GM12892 (cell line): ENCODE measurements around the gene TMEM151A.

Experiments
- POLR2A ChIP-seq: IDR thresholded peaks from 2 replicates; pipeline ENCODE4 v1.6.1; 2011; ENCODE audit warnings: low read depth, low read length, control low read depth
- POLR2AphosphoS5 ChIP-seq: IDR thresholded peaks from 2 replicates; pipeline ENCODE4 v1.6.1; 2011; ENCODE audit warnings: low read depth, low read length, control low read depth
- TAF1 ChIP-seq: IDR thresholded peaks from 2 replicates; pipeline ENCODE4 v1.6.1; 2011; ENCODE audit warnings: low read depth, mild to moderate bottlenecking, control low read depth, low read length, borderline replicate concordance

DNA sequence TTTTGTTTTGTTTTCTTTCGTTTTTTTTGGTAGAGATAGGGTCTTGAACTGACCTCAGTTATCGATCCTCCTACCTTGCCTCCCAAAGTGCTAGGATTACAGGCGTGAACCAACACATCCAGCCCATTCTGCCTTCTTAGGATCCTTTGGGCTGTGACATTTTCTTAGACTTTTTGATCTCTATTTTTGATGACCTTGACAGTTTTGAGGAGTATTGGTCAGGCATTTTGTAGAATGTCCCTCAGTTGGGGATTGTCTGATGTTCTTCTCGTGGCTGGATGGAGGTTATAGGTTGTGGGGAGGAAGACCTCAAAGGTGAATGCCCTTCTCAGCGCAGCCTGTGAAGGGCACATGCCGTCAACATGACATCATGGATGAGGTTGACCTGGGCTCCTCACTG lies 42.8 kb upstream of the TMEM151A start:
- TF ChIP-seq TAF1 (no peak), POLR2A (no peak), POLR2AphosphoS5 (no peak)
